Fibroblast of pulmonary artery (primary cell): ENCODE measurements around the gene TMEM9.
A peak's percentile ranks its signal among the peaks of the same experiment; 100 is the strongest.

Experiments
- DNase-seq: peaks from one replicate; pipeline ENCODE4 v3.0.0-alpha.2; 2010; ENCODE audit warnings: low read depth
- H3K4me3 ChIP-seq: replicated peaks from 2 replicates; pipeline ENCODE4 v1.5.1; 2011; ENCODE audit warnings: low read depth, mild to moderate bottlenecking, control low read depth, low read length, moderate library complexity
- TF ChIP-seq, protein P1 (sequence below): IDR thresholded peaks from 2 replicates; pipeline ENCODE4 v1.5.1; 2011; ENCODE audit warnings: mild to moderate bottlenecking, control low read depth, low read length, inconsistent platforms; ENCODE audit errors: missing control alignments

Gene TMEM9

GRCh38 chr1:201137579-201138310 is 16.5 kb downstream of the TMEM9 start:
- peak; percentile 81 for DNase-seq
- H3K4me3 ChIP-seq, result no peak overlapping the region

DNA sequence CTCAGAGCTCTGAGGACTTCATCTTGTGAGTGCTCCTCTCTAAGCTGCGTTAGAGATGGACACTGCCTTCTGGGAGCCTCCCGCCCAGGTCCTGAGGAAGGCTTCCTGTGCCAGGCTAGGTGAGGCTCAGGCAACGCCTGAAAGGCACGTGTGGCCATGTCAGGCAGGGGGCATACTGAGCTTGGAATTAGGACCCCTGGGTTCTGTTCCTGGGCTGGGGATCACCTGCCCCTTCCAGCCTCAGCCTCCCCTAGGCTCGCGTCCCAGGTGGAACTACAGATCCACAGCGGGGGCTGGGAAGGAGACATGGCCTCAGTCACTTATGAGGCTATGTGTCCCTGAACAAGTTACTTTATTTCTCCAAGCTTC is 17.3 kb downstream of the TMEM9 start:
- H3K4me3 ChIP-seq, result no peak overlapping the region
- TF ChIP-seq, protein P1, sequence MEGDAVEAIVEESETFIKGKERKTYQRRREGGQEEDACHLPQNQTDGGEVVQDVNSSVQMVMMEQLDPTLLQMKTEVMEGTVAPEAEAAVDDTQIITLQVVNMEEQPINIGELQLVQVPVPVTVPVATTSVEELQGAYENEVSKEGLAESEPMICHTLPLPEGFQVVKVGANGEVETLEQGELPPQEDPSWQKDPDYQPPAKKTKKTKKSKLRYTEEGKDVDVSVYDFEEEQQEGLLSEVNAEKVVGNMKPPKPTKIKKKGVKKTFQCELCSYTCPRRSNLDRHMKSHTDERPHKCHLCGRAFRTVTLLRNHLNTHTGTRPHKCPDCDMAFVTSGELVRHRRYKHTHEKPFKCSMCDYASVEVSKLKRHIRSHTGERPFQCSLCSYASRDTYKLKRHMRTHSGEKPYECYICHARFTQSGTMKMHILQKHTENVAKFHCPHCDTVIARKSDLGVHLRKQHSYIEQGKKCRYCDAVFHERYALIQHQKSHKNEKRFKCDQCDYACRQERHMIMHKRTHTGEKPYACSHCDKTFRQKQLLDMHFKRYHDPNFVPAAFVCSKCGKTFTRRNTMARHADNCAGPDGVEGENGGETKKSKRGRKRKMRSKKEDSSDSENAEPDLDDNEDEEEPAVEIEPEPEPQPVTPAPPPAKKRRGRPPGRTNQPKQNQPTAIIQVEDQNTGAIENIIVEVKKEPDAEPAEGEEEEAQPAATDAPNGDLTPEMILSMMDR, result no peak
- DNase-seq, result no peak

More at GRCh38 chr1:201137579-201138310, 16.5 kb downstream of the TMEM9 start:
- TF ChIP-seq, protein P1, result no peak

- no peak for DNase-seq
- TF ChIP-seq, protein P1, result no peak
- H3K4me3 ChIP-seq, result no peak overlapping the region
Measured at GRCh38 chr1:201136355-201137023, 17.8 kb downstream of the TMEM9 start.

GRCh38 chr1:201134405-201134804 is 19.9 kb downstream of the TMEM9 start:
- DNase-seq, result no peak
- TF ChIP-seq, protein P1, result no peak
- no peak overlapping the region for H3K4me3 ChIP-seq

DNA sequence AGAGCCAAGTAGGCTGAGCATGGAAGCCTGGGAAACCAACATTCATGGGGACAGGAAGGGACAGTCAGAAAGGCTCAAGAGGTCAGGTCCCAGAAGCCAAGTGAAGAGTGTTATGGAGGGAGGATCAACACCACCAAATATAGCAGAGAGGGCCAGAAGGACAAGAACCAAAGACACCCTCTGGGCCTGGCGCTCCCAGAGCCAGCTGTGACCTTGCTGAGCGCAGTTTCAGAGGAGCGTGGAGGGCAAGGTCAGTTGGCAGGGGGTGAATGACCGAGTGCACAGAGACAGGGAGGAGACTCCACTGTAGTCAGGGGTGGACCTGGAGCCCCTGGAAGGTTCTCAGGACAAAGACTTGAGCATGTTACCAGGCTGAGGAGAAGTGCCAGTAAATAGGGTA is 22.9 kb downstream of the TMEM9 start:
- no peak overlapping the region for H3K4me3 ChIP-seq
- no peak for DNase-seq
- TF ChIP-seq, protein P1, result no peak

- DNase-seq, result no peak
- TF ChIP-seq, protein P1, result no peak
- no peak overlapping the region for H3K4me3 ChIP-seq
Measured at GRCh38 chr1:201128962-201129361, 25.3 kb downstream of the TMEM9 start.
